H1 (cell line): Measurements from ENCODE around the gene WDR37.

Source experiments
- EGR1 ChIP-seq: IDR thresholded peaks from 2 replicates; pipeline ENCODE4 v1.6.1; 2011; ENCODE audit warnings: low read depth, low read length, borderline replicate concordance
- EZH2 ChIP-seq: fragments of 200-600 bp; sonication (generic); IDR thresholded peaks from 2 replicates; pipeline ENCODE4 v1.7.1; 2012; ENCODE audit warnings: low read depth, mild to moderate bottlenecking, moderate library complexity, low read length, inconsistent platforms; ENCODE audit not compliant: severe bottlenecking
- HDAC2 ChIP-seq, 2 experiments: fragments of 300-600 bp in 1 of 2; sonication (generic) in 1 of 2; IDR thresholded peaks; 2 replicates each; pipeline ENCODE4 v1.6.1; 2011 to 2012; ENCODE audit warnings: low read depth in 2 of 2, low read length in 2 of 2, mild to moderate bottlenecking in 2 of 2, moderate library complexity in 2 of 2, borderline replicate concordance in 1 of 2, inconsistent platforms in 1 of 2
- MAX ChIP-seq: IDR thresholded peaks from 2 replicates; pipeline ENCODE4 v1.6.1; 2012; ENCODE audit warnings: inconsistent platforms
- POLR2AphosphoS5 ChIP-seq: IDR thresholded peaks from 2 replicates; pipeline ENCODE4 v1.6.1; 2011; ENCODE audit warnings: low read depth, low read length
- RAD21 ChIP-seq, 2 experiments: IDR thresholded peaks in 1 of 2; conservative IDR thresholded peaks in 1 of 2; 2 replicates each; pipeline ENCODE4 v1.6.1; 2011; ENCODE audit warnings: low read depth in 2 of 2, low read length in 2 of 2, improper control_type of control experiment in 1 of 2, inconsistent platforms in 1 of 2, mild to moderate bottlenecking in 1 of 2, moderate library complexity in 1 of 2
- TAF1 ChIP-seq: IDR thresholded peaks from 2 replicates; pipeline ENCODE4 v1.6.1; 2011; ENCODE audit warnings: mild to moderate bottlenecking, low read depth, low read length

- TF ChIP-seq EGR1 (no peak), RAD21 (IDR thresholded peaks at IDR 0.05 in 1 of 2, conservative IDR thresholded peaks at IDR 0.05 in 1 of 2; ENCODE audit: low read depth in 2 of 2, low read length in 2 of 2) (no peak), HDAC2 (IDR thresholded peaks at IDR 0.05; ENCODE audit: borderline replicate concordance in 1 of 2, low read depth in 2 of 2, low read length in 2 of 2) (no peak), POLR2AphosphoS5 (no peak), TAF1 (no peak), MAX (no peak), EZH2 (no peak)
These were observed 114.6 kb downstream of the WDR37 start for GRCh38 chr10:1170867-1171180.
